Measurements from ENCODE around the gene NDUFAF8.
A peak's percentile ranks its signal among the peaks of the same experiment; 100 is the strongest.

Gene NDUFAF8

DNA sequence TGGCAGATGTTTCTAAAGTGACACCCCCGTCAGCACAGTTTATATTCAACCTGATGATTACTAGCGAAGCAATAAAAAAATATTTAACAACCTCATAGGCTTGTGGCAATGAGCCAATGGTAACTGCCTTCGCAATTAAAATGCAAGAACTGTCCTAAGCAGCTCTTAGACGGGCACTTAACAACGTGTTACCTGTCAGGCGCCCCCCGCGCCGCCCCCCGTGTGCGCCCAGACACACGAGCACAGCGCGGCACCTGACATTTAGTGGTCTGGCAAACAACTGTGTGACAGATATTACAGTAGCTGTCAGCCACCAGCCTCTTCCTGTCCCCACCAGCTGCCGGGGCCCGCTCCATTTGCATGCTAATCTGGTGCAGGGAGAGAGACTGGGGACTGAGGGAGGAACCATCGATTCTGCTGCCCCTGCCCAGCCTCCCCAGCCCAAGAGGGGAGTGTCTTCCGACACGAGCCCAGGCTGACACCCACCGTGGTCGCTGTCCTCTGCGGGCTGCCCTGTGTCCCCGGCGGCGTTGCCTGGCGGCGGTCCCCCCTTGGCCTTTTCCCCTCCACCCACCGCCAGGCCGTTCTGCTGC, 12.7 kb downstream of the NDUFAF8 start:
- no peak for DNase-seq (ENCODE audit: low read depth in 3 of 3, low spot score in 1 of 3)

DNA sequence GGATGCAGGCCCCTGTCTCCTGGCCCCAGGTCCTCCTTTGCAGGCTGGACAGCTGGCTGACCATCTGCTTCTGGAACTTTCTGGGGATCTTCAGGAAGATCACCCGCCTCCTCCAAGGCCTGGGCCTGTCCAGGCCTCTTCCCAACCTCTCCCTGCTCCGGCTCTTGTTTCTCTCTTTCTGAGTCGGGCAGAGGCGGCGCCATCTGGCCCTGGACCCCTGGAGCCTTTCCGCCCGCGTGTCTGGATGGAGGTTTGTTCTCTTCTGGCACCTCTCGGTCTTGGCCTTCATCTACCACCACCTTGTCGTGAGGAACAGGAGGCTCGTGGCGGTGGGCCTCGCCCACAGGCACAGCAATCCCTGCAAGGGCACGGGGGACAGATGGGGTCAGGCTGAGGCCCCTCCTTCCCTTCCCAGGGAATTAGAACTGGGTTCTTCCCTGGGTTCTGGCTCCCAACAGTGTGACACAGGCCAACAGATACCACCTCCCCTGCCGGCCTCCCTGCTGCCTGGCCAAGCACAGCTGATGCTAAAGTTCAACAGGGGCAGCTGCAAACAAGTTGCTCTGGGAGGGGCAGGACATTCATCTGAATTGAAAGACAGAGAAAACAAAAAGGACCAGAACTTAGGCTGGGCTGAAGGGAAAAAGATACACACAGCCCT, 13.3 kb downstream of the NDUFAF8 start:
- DNase-seq (ENCODE audit: low read depth in 3 of 3, low spot score in 1 of 3): no peak

DNA sequence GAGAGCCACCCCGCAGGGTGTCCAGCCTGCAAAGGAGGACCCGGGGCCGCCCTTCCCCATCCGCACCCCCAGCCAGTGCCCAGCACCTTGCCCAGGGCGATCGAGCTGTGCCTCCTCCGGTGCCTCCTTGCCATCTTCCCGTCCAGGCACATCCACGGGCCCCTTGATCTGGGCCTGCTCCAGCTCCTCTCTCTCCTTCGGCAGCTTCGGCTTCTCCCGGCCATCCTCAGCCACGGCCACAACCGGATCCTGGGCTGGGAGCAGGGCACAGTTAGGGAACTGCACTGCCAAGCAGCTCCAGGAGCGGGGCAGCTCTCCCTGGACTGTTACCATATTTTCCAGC, 13.8 kb downstream of the NDUFAF8 start:
- no peak for DNase-seq (ENCODE audit: low read depth in 3 of 3, low spot score in 1 of 3)

DNA sequence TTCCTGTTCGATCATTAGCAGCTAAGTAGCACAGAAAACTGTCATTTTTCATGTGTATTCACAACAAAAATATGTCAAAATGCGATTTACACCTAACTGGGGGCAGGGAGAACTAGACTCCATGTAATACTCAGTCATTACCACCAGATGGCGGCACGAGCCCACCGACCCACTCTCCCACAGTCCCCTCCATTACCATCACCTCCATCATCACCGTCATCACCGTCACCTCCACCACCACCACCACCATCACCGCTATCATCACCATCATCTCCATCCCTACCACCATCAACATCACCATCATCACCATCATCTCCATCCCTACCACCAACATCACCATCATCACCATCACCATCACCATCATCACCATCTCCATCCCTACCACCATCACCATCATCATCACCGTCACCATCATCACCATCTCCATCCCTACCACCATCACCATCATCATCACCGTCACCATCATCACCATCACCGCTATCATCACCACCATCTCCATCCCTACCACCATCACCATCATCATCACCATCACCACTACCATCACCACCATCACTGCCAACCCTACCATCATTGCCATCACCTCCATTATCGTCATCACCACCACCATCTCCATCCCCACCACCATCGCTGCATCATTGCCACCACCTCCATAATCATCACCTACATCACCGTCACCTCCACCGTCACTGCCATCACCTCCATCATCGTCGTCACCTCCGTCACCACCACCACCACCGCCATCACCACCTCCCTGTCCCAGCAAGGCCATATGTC, 14.4 kb downstream of the NDUFAF8 start:
- DNase-seq (ENCODE audit: low read depth in 3 of 3, low spot score in 1 of 3): peak in 2 of 3 donors; percentile 38 to 40

DNA sequence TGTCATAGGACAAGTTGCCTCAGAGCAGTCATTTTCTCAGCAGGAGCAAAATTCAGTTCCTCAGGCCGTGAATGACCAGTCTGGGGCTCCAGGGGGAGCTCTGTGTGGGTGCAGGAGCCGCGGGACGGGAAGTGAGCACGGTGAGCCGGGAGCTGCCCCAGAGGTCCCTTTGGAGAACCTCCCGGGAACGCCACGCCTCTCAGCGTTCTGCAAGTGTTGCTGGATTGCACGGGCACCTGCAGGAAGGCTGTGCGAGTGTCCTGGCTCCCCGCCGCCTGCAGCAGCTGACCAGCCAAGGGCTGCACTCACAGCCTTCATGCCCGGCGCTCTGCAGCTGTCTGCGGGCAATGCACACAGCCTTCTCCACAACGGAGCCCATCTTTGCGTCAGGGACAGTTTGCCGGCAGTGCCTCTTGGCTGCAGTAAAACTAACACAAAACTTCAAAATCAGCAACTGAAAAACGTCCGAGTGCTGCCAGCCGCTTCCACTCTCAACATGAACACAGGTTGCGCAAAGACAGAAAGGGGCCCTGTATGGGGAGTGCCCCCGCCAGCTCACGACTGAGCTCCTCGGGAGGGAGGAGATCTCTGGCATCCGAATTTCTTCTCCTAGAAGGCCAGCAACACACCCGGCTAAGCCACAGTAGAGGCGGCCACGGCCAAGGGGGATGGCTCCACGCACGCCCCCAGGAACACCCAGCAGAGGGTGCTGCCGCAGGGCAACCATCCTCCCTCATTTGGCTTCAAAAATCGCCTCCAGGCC, 16.0 kb downstream of the NDUFAF8 start:
- DNase-seq (ENCODE audit: low read depth in 3 of 3, low spot score in 1 of 3): no peak

DNA sequence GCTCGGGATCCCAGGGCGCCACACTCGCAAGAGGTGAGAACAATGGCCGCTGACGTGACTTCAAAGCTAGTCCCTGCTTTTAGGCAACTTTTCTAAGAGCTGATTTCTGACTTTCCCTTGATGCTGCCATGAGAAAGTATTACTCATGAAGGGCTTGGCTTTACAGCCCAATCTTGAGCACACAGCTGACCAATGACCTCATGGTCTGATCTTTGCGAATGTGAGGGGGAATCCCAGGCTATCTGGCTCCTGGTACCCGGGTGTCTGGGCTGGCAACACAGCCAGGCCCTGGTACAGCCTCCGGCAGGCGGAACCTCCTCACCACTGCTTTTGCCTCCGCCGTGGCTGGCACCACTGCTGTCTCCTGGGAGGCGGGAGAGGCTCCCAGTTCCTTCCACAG, 17.5 kb downstream of the NDUFAF8 start:
- DNase-seq (ENCODE audit: low read depth in 3 of 3, low spot score in 1 of 3): no peak

DNA sequence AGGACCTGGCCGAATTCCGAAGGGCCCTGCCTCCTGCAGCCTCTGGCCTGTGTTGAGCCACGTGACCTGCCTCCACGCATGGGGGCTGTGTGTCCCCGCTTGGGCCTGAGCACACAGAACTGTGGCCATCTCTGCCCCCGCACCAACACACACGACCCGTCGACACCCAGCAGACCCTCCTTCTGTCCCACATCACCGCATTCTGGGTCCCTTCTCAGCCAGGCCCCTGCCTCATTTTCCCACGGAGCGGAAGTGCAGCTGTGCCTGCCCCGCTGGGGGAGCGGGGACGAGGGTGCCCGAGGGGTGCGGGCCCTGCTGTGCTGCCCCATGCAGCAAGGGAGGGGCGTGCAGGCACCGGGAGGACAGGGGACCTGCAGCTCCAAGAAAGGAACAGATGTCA, 18.4 kb downstream of the NDUFAF8 start:
- DNase-seq (ENCODE audit: low read depth in 3 of 3, low spot score in 1 of 3): no peak

DNA sequence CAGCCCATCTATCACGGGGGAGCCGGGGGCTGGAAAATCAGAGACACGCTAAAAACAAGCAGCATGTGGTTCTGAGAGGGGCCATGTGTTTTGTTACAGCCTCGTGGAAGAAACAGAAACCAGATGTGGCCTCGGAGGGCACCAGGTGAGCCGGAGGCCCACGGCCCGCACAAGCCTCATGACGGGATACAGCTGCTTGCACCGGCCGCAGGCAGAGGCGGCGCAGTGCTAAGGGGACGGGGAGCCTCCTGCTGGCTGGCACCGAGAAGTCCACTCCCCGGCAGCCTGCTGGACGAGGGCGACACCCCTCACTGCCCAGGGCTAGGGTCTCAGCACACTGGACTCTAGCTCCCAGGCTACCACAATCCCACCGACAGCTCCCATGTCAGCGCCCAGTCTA, 19.2 kb downstream of the NDUFAF8 start:
- DNase-seq (ENCODE audit: low read depth in 3 of 3, low spot score in 1 of 3): no peak

DNA sequence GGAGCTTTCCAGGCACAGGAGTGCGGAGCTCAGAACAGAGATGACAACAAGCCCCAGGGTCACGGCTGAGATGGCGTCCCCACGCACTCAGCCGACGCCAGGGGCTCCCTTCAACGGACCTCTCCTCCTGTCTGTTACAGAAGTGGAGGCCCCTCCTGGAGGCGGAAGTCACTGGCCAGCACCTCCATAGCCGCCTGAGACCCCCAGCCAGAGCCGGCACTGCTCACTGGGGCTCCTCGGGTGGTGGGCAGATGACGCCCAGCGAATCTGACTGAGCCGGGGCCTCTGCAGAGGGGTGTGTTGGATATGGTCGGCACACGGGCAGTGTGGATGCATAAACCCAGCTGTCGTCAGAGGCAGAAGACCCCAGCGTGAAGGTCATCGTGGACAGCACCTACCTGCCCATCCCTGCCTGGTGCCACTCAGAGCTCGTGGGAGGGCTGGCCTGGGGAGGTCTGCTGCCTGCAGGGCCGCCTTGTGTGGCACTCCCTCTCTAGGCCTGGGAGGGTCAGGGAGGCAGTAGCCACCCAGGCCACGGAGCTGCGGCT, 20.0 kb downstream of the NDUFAF8 start:
- DNase-seq (ENCODE audit: low read depth in 3 of 3, low spot score in 1 of 3): no peak

DNA sequence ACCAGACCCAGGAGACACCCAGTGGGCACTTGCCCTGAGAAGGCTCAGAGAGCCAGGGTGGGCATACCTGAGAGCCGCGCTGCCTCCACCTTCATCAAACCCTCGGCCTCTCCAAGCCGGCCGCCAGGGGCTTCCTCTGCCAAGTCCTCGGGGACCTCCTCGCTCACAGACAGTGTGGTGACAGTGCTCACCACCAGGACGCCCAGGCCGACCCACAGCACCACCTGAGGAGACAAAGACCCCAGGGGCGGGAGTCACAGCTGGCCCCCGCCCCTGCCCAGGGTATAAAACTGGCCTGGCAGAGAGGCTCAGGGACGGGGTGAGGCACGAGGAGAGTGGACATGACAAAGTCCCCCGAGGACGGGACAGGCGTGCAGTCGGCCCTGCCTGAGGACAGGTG, 21.1 kb downstream of the NDUFAF8 start:
- no peak for DNase-seq (ENCODE audit: low read depth in 3 of 3, low spot score in 1 of 3)

DNA sequence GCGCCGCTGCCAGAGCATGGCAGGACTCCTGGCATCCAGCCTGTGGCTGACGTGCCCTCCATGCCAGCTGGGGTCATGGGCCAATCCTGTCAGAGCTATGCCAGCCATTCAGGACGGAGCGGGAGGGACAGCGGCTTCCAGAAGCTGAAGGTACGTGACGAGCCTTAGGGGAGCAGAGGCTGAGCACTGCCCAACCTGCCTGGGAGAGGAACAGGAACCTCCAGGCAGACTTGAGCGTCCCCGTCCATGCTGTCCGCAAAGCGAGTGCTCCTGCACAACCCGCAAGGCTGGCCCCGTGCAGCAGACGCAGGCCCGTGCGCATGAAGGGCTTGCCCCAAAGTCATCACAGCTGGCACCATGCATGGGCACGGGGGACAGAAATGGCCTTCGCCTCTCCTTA, 21.5 kb downstream of the NDUFAF8 start:
- DNase-seq (ENCODE audit: low read depth in 3 of 3, low spot score in 1 of 3): no peak

DNA sequence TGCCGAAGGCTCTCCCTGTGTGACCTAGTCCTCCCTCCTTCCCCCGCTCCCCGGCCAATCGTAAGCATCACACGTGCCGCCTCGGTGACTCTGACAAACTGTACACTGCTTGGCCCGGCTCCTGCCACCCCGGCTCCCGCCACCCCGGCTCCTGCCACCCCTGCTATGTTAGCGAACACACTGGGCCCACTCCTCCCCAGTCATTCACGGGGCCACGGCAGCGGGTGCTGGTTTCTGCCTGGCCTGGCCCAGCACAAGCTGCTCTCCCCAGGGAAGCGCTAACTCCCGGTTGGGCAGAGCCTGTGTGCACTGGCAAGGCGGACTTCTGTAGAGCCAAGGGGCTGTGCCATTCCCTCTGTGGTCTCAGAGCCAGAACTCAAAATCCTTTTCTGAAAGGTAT, 22.0 kb downstream of the NDUFAF8 start:
- DNase-seq (ENCODE audit: low read depth in 3 of 3, low spot score in 1 of 3): no peak

DNA sequence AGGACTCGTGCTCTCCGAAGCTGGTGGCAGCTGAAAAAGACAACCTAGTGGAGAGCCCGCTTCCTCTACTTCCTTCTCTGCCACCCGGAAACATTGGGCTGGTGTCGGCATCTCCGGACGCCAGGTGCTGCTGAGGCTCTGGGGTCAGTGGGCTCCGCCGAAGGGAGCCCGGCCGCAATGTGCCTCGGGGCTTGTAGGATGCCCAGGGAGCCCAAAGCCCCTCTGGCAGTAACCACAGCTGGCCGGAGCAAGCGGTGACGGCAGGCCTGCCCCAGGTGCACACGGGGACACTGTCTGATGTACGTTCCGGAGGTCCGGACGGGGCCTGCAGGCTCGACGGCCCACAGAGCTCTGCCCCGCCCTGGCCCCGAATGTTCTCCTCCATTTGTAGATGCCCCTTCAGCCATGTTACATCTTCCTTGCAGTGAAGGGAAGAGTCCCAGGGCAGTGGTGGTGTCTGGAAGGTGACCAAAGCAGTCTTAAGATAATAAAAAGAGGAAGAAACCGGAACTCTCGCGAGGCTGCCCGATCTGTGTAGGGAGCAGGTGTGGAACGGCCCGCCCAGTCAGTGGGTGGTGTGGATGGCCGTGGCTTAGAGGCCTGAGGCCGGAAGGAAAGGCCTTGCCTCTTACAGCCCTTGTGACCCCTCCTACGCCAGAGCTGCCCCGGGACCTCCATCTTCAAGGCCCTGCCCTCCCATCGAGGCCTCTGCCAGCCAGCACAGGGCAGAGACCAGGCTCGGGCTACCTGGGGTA, 22.6 kb downstream of the NDUFAF8 start:
- no peak for DNase-seq (ENCODE audit: low read depth in 3 of 3, low spot score in 1 of 3)

DNA sequence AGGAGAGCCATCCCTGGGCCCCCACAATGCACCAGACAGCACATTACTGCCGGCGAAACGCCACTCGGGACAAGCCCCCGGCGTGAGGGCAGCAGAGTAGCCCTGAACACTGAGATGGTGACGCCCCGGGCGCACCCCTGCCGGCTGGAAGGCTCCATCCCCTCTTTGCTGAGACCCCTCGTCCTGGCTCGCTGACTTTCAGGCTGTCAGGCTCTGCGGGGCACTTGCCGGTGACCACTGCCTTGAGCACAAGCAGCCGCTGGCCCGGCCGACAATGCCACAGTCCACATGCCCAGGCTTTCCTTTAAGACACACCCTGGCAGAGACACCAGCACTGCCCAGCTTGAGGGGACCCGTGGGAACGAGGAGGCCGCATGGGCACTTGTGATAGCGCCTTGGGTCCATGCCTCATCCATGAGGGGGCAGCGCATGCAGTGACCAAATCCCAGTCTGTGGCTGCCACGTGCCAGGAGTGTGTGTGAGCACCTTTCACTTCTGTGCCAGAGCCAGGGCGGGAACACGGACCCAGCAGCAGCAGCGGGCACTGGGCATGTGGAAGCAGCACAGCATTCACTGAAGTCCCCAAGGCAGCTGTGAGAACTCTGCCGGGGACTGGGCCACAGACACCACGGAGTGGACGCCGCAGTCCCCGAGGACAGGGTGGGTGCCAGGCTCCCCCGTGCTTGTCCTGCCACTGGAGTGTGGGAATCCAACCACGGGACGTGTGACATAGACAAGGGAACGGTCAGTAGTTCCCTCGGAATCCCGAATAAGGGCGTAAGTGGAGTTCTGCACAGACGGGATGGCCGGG, 24.5 kb downstream of the NDUFAF8 start:
- DNase-seq (ENCODE audit: low read depth in 3 of 3, low spot score in 1 of 3): no peak

DNA sequence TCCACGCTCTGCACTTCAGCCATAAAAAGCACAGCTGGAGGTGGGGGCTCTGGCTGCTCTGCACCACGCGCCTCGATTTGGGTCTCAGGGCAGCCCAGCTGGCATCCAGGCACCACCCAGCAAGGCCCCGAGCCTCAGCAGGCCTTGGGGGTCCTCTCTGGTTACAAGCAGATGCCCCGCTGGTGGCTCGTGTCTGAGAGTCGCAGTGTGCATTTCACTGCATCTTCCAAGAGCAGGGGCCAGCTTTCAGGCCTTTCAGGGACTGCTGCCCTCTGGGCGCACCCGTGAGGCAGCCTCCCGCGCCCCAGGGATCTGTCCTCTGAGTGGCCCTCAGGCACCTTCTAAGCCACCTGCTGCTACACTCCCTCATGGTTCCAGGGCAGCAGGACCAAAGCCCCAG, 25.5 kb downstream of the NDUFAF8 start:
- DNase-seq (ENCODE audit: low read depth in 3 of 3, low spot score in 1 of 3): no peak

DNA sequence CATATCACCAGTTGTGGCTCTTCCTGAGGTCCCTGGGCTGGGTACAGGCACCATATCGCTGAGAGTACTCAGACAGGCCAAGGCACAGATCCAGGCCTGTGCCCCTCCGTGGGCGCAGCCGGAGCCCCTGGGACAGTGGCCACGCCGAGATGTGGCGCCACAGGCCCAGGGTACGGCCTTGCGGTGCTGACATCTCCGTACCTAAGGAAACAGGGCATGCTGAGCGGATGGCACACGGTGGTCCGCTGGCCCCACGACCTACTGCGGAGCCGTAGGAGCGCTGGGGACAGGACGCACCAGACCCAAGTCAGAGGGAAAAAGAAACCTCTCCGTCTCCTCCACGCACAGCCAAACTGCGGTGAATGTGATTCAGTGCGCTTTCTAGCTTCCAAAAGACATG, 26.5 kb downstream of the NDUFAF8 start:
- DNase-seq (ENCODE audit: low read depth in 3 of 3, low spot score in 1 of 3): no peak

DNA sequence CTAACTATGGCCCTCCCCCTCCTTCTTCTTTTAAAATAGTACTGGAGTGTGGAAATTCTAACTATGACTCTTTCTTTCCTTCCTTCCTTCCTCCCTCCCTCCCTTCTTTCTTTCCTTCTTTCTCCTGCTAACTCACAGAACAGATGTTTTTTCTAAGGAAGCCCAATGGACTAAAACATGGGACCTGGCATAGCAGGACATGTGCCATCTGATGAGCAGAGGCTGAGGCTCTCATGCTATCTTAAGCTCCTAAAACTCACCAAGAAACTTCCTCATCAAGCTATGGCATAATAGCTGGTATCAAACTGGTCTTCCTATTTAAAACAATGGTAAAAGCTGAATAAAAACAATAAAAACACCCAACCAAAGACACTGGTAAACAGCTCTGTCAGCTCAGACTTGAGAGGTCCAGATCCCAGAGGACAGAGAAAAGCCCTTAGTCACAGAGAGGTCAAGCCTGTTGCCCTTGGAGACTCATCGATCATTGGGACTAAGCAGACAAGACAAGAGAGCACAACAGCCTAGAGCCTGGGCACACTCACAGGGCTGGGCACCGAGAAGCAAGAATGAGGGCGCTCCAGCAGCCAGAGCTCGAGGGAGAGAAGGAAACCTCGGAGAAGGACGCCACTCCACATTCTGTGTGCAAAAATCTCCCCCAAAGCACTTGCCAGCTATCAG, 28.4 kb downstream of the NDUFAF8 start:
- no peak for DNase-seq (ENCODE audit: low read depth in 3 of 3, low spot score in 1 of 3)

DNA sequence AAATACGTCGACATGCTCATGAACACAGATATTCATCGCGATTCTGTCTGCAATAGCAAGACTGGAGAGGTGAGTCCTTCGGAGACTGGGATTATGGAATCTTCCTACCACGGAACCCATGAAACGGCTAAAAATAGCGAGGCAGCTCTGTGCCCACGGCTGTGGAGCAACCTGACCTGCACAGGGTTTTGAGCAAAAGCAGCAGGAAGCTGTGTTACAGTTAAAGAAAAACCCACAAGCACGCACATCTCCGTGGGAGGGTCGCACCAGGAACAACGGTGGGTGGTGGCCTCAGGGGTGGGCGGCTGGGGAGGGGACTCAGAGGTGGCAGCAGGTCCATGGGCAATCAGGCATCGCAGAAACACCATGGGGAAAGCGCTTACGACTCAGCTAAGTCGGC, 31.2 kb downstream of the NDUFAF8 start:
- no peak for DNase-seq (ENCODE audit: low read depth in 3 of 3, low spot score in 1 of 3)

DNA sequence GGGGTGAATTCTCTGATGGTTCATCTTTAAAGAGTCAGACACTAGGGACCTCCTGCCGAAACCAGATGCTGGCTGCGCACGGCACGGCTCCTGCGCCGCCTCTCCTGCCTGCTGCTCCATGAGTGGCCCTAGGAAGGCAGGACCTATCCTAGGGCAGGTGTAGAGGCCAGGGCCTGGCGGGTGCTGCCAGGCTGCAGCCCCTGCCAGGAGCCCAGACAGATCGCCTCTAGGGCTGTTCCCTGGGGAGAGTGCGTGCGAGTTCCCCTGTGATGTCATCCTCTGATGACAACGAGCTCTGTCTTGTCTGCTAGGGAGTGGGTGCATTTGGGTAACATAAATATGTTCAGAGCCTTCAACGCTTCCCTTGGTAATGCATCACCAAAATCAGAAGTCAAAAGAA, 32.1 kb downstream of the NDUFAF8 start:
- no peak for DNase-seq (ENCODE audit: low read depth in 3 of 3, low spot score in 1 of 3)

DNA sequence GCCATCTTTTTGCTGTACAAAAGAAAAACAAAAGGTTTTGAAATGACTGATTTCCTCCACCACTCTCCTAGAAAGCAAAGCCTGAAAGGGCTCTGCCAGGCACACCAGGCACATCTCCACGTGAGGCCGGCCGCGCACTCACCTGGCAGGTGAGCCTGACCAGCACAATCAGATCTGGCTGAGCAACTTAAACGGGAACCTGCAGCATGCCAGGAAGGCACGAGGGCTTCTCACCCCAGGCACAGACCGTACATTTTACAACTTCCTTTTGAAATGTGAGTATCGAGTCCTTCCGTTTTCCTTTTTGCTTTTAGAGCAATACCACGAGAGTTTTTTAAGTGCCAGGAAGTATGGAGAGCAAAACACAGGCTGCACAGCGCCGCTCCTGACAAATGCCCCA, 33.5 kb downstream of the NDUFAF8 start:
- no peak for DNase-seq (ENCODE audit: low read depth in 3 of 3, low spot score in 1 of 3)
